Measurements from ENCODE around the gene CRB2. TPM values are rescaled to one million over a fixed set of nuclear protein-coding genes. Genes with fewer than 3 reads are reported as not detected.

The CRB2 gene
- total and polyA plus RNA-seq, 2 donors (not counting 1 experiment from before 2014, with no cell fraction given), result 1.4 to 2.4 TPM

GRCh38 chr9:123370108-123370507 lies 14.1 kb downstream of the CRB2 start:
- TF ChIP-seq EZH2 (IDR thresholded peaks at IDR 0.05; ENCODE audit: borderline replicate concordance, insufficient read depth, low read depth, low read length, poor library complexity, severe bottlenecking) (no peak), CTCF (IDR thresholded peaks at IDR 0.05) (no peak)
- Histone ChIP-seq H3K79me2 (ENCODE audit: control insufficient read depth, insufficient read depth, low read length) (no peaks in the 10 kb centered on the region), H3K4me1 (ENCODE audit: control insufficient read depth in 2 of 2, insufficient read depth in 2 of 2, low read length in 2 of 2) (peaks cover 0 to 4% of the 10 kb centered on the region in 2 donors), H3K9me3 (ENCODE audit: control extremely low read depth in 1 of 3, control insufficient read depth in 2 of 3, insufficient read depth in 1 of 3, low read length in 2 of 3) (peaks cover 0 to 6% (median 0%) of the 10 kb centered on the region in 3 donors), H2AFZ (ENCODE audit: insufficient read depth, low read depth, low read length, poor library complexity, severe bottlenecking) (no peak overlapping the region), H3K9ac (ENCODE audit: low read length) (no peak overlapping the region), H3K4me3 (ENCODE audit: control extremely low read depth in 1 of 5, extremely low read depth in 1 of 5, insufficient read depth in 1 of 5, low read depth in 2 of 5, low read length in 4 of 5) (no peak overlapping the region), H3K27ac (ENCODE audit: low read length in 2 of 2) (no peak overlapping the region), H3K4me2 (replicated peaks; ENCODE audit: low read depth, low read length, poor library complexity, severe bottlenecking) (no peak overlapping the region), H4K20me1 (ENCODE audit: control insufficient read depth, insufficient read depth, low read length, poor library complexity, severe bottlenecking) (no peaks in the 10 kb centered on the region), H3K36me3 (replicated peaks in 1 of 2; ENCODE audit: control extremely low read depth in 1 of 2, control insufficient read depth in 1 of 2, extremely low read depth in 1 of 2, insufficient read depth in 2 of 2, low read length in 1 of 2) (no peaks in the 10 kb centered on the region), H3K27me3 (replicated peaks in 1 of 4; ENCODE audit: control extremely low read depth in 1 of 4, control insufficient read depth in 3 of 4, insufficient read depth in 4 of 4, low read length in 3 of 4) (peaks cover 0 to 36% (median 7%) of the 10 kb centered on the region in 4 experiments)
- no peaks in the 10 kb centered on the region for H3K9me3 Mint-ChIP-seq (ENCODE audit: insufficient read depth)
- ATAC-seq (ENCODE audit: low read depth), result no peak
- no peak overlapping the region for H3K27ac Mint-ChIP-seq
- DNase-seq, result no peak
- ChIA-PET CTCF (no interaction called here), POLR2A (no interaction called here)
- intact Hi-C loops (cut with micrococcal nuclease), result no loop called here
- peaks cover 14% of the 10 kb centered on the region for H3K4me1 Mint-ChIP-seq
- no peak overlapping the region for H3K4me3 Mint-ChIP-seq
- H3K27me3 Mint-ChIP-seq, result peaks cover 37% of the 10 kb centered on the region
- 93% methylated on average over 13 of the region's 13 CpGs for WGBS (ENCODE audit: insufficient coverage)

GRCh38 chr9:123370526-123371227 lies 14.7 kb downstream of the CRB2 start:
- 92% methylated on average over 27 of the region's 29 CpGs for WGBS (ENCODE audit: insufficient coverage)
- Mint-ChIP-seq H3K4me3 (no peak overlapping the region), H3K27ac (no peak overlapping the region), H3K9me3 (ENCODE audit: insufficient read depth) (no peaks in the 10 kb centered on the region), H3K4me1 (peaks cover 14% of the 10 kb centered on the region), H3K27me3 (peaks cover 36% of the 10 kb centered on the region)
- no peak overlapping the region for H2AFZ ChIP-seq (ENCODE audit: insufficient read depth, low read depth, low read length, poor library complexity, severe bottlenecking)
- ChIA-PET CTCF (no interaction called here), POLR2A (no interaction called here)
- TF ChIP-seq CTCF (IDR thresholded peaks at IDR 0.05) (no peak), EZH2 (IDR thresholded peaks at IDR 0.05; ENCODE audit: borderline replicate concordance, insufficient read depth, low read depth, low read length, poor library complexity, severe bottlenecking) (no peak)
- H3K9ac ChIP-seq (ENCODE audit: low read length), result no peak overlapping the region
- peaks cover 0 to 6% (median 0%) of the 10 kb centered on the region in 3 donors for H3K9me3 ChIP-seq (ENCODE audit: control extremely low read depth in 1 of 3, control insufficient read depth in 2 of 3, insufficient read depth in 1 of 3, low read length in 2 of 3)
- no peaks in the 10 kb centered on the region for H3K79me2 ChIP-seq (ENCODE audit: control insufficient read depth, insufficient read depth, low read length)
- H3K27ac ChIP-seq (ENCODE audit: low read length in 2 of 2), result no peak overlapping the region
- no peaks in the 10 kb centered on the region for H3K36me3 ChIP-seq (replicated peaks in 1 of 2; ENCODE audit: control extremely low read depth in 1 of 2, control insufficient read depth in 1 of 2, extremely low read depth in 1 of 2, insufficient read depth in 2 of 2, low read length in 1 of 2)
- H3K4me2 ChIP-seq (replicated peaks; ENCODE audit: low read depth, low read length, poor library complexity, severe bottlenecking), result no peak overlapping the region
- no peak overlapping the region for H3K4me3 ChIP-seq (ENCODE audit: control extremely low read depth in 1 of 5, extremely low read depth in 1 of 5, insufficient read depth in 1 of 5, low read depth in 2 of 5, low read length in 4 of 5)
- H4K20me1 ChIP-seq (ENCODE audit: control insufficient read depth, insufficient read depth, low read length, poor library complexity, severe bottlenecking), result no peaks in the 10 kb centered on the region
- DNase-seq (no peak), ATAC-seq (ENCODE audit: low read depth) (no peak)
- intact Hi-C loops (cut with micrococcal nuclease), result no loop called here
- peaks cover 0 to 42% (median 9%) of the 10 kb centered on the region in 4 experiments for H3K27me3 ChIP-seq (replicated peaks in 1 of 4; ENCODE audit: control extremely low read depth in 1 of 4, control insufficient read depth in 3 of 4, insufficient read depth in 4 of 4, low read length in 3 of 4)
- peaks cover 0 to 8% of the 10 kb centered on the region in 2 donors for H3K4me1 ChIP-seq (ENCODE audit: control insufficient read depth in 2 of 2, insufficient read depth in 2 of 2, low read length in 2 of 2)
